GM13976 (cell line): Measurements from ENCODE around the gene KRTAP20-3.

Experiments used
- DNase-seq: peaks from one replicate; pipeline ENCODE4 v3.0.0; 2012; ENCODE audit warnings: low spot score
- CTCF ChIP-seq: IDR thresholded peaks from 2 replicates; pipeline ENCODE4 v1.5.1; 2012; ENCODE audit warnings: borderline replicate concordance, mild to moderate bottlenecking; ENCODE audit not compliant: insufficient read depth; ENCODE audit errors: extremely low read depth, missing control alignments, control extremely low read depth
- in situ Hi-C: fragments of 300-500 bp; cut with MboI; formaldehyde crosslinking; loops from one replicate; pipeline ENCODE4 v1.12.0; 2022; ENCODE audit warnings: low sequenced_read_pairs, mixed read lengths, inconsistent platforms; ENCODE audit not compliant: unreplicated experiment

Gene KRTAP20-3

GRCh38 chr21:30672985-30673650, 30.5 kb downstream of the KRTAP20-3 start:
- in situ Hi-C loops, result no loop called here
- no peak for TF ChIP-seq CTCF
- no peak for DNase-seq

GRCh38 chr21:30674312-30674711, 31.6 kb downstream of the KRTAP20-3 start:
- no peak for TF ChIP-seq CTCF
- in situ Hi-C loops, result no loop called here
- no peak for DNase-seq

GRCh38 chr21:30676737-30677136, 34.1 kb downstream of the KRTAP20-3 start:
- TF ChIP-seq CTCF, result no peak
- DNase-seq, result no peak
- in situ Hi-C loops, result no loop called here

- no peak for DNase-seq
- in situ Hi-C loops, result no loop called here
- no peak for TF ChIP-seq CTCF
Observed at GRCh38 chr21:30680586-30680985, 37.9 kb downstream of the KRTAP20-3 start.

GRCh38 chr21:30684506-30684905, 41.8 kb downstream of the KRTAP20-3 start:
- no peak for DNase-seq
- in situ Hi-C loops, result no loop called here
- no peak for TF ChIP-seq CTCF

- DNase-seq, result no peak
- in situ Hi-C loops, result no loop called here
Observed at GRCh38 chr21:30689822-30690221, 47.2 kb downstream of the KRTAP20-3 start.

More at GRCh38 chr21:30689822-30690221, 47.2 kb downstream of the KRTAP20-3 start:
- no peak for TF ChIP-seq CTCF
